Effector memory CD8-positive, alpha-beta T cell (primary cell): ENCODE data around the gene COL20A1.

Experiments used
- ATAC-seq: fragments of 150-1000 bp; cut with Tn5 transposase; replicated peaks from 2 replicates; pipeline ENCODE4 v1.10.0; 2021; ENCODE audit warnings: mild to moderate bottlenecking, moderate library complexity
- DNase-seq, 3 experiments: peaks; one replicate each; pipeline ENCODE4 v3.0.0; 2021
- H3K27ac Mint-ChIP-seq, 2 donors: one replicate each; pipeline ENCODE4 v1.8.0; 2022; ENCODE audit warnings: mild to moderate bottlenecking in 2 of 2, mixed read lengths in 2 of 2, moderate library complexity in 2 of 2
- H3K27me3 Mint-ChIP-seq, 2 donors: one replicate each; pipeline ENCODE4 v1.8.0; 2022; ENCODE audit warnings: mixed read lengths in 2 of 2
- H3K36me3 Mint-ChIP-seq: one replicate; pipeline ENCODE4 v1.8.0; 2022; ENCODE audit warnings: mild to moderate bottlenecking, moderate library complexity, mixed read lengths; ENCODE audit not compliant: insufficient read depth
- H3K4me1 Mint-ChIP-seq, 2 donors: one replicate each; pipeline ENCODE4 v1.8.0; 2022; ENCODE audit warnings: low read depth in 2 of 2, mixed read lengths in 2 of 2
- H3K4me3 Mint-ChIP-seq, 2 donors: one replicate each; pipeline ENCODE4 v1.8.0; 2022; ENCODE audit warnings: mild to moderate bottlenecking in 2 of 2, mixed read lengths in 2 of 2, moderate library complexity in 2 of 2
- H3K9me3 Mint-ChIP-seq, 2 donors: one replicate each; pipeline ENCODE4 v1.8.0; 2022; ENCODE audit warnings: mixed read lengths in 2 of 2

The COL20A1 gene

GRCh38 chr20:63359937-63360849 is 67.2 kb downstream of the COL20A1 start:
- DNase-seq (no peak), ATAC-seq (no peak)
- Mint-ChIP-seq H3K27ac (no peak overlapping the region), H3K27me3 (peaks cover 20 to 69% of the 10 kb centered on the region in 2 donors), H3K9me3 (no peaks in the 10 kb centered on the region), H3K36me3 (no peaks in the 10 kb centered on the region), H3K4me3 (no peak overlapping the region), H3K4me1 (peaks cover 0 to 8% of the 10 kb centered on the region in 2 donors)

GRCh38 chr20:63360850-63361518 is 68.0 kb downstream of the COL20A1 start, which contains the start of gene CHRNA4:
Gene CHRNA4 (minus strand): TSS chr20:63361349. CDS start chr20:63361165, 184 bp downstream.
- H3K27ac Mint-ChIP-seq, result no peak within 1 kb of the TSS
- peaks cover 0 to 8% of the 10 kb centered on the region in 2 donors for H3K4me1 Mint-ChIP-seq
- no peaks in the 10 kb centered on the region for H3K9me3 Mint-ChIP-seq
- DNase-seq (no peak), ATAC-seq (no peak)
- H3K4me3 Mint-ChIP-seq, result no peak within 1 kb of the TSS
- no peaks in the 10 kb centered on the region for H3K36me3 Mint-ChIP-seq
- H3K27me3 Mint-ChIP-seq, result peaks cover 24 to 71% of the 10 kb centered on the region in 2 donors

GRCh38 chr20:63361519-63362435 is 68.8 kb downstream of the COL20A1 start:
- Mint-ChIP-seq H3K36me3 (no peaks in the 10 kb centered on the region), H3K4me1 (peaks cover 0 to 8% of the 10 kb centered on the region in 2 donors), H3K27me3 (peaks cover 29 to 79% of the 10 kb centered on the region in 2 donors), H3K9me3 (no peaks in the 10 kb centered on the region), H3K27ac (peak overlapping the region in 1 of 2 donors; percentile 21), H3K4me3 (peak overlapping the region in 1 of 2 donors; percentile 55)
- DNase-seq, result no peak
- ATAC-seq, result no peak

GRCh38 chr20:63362436-63363009 is 69.5 kb downstream of the COL20A1 start:
- Mint-ChIP-seq H3K4me1 (peaks cover 0 to 8% of the 10 kb centered on the region in 2 donors), H3K27me3 (peaks cover 29 to 79% of the 10 kb centered on the region in 2 donors), H3K36me3 (no peaks in the 10 kb centered on the region), H3K9me3 (no peaks in the 10 kb centered on the region), H3K27ac (peak overlapping the region in 1 of 2 donors; percentile 21), H3K4me3 (peak overlapping the region in 1 of 2 donors; percentile 55)
- ATAC-seq (no peak), DNase-seq (no peak)

- DNase-seq, result no peak
- Mint-ChIP-seq H3K4me1 (peaks cover 0 to 8% of the 10 kb centered on the region in 2 donors), H3K27ac (no peak overlapping the region), H3K27me3 (peaks cover 29 to 81% of the 10 kb centered on the region in 2 donors), H3K4me3 (no peak overlapping the region), H3K9me3 (no peaks in the 10 kb centered on the region), H3K36me3 (no peaks in the 10 kb centered on the region)
- no peak for ATAC-seq
Measured at GRCh38 chr20:63363013-63363957, 70.3 kb downstream of the COL20A1 start.

- H3K27ac Mint-ChIP-seq, result no peak overlapping the region
- peaks cover 29 to 81% of the 10 kb centered on the region in 2 donors for H3K27me3 Mint-ChIP-seq
- peaks cover 0 to 8% of the 10 kb centered on the region in 2 donors for H3K4me1 Mint-ChIP-seq
- no peaks in the 10 kb centered on the region for H3K9me3 Mint-ChIP-seq
- ATAC-seq (no peak), DNase-seq (no peak)
- no peaks in the 10 kb centered on the region for H3K36me3 Mint-ChIP-seq
- no peak overlapping the region for H3K4me3 Mint-ChIP-seq
Measured at GRCh38 chr20:63363981-63364561, 71.1 kb downstream of the COL20A1 start.

GRCh38 chr20:63364801-63365585 is 72.0 kb downstream of the COL20A1 start:
- DNase-seq, result no peak
- Mint-ChIP-seq H3K9me3 (no peaks in the 10 kb centered on the region), H3K4me1 (peaks cover 0 to 8% of the 10 kb centered on the region in 2 donors), H3K36me3 (no peaks in the 10 kb centered on the region), H3K27ac (no peak overlapping the region), H3K27me3 (peaks cover 25 to 75% of the 10 kb centered on the region in 2 donors), H3K4me3 (no peak overlapping the region)
- no peak for ATAC-seq

- DNase-seq, result no peak
- peaks cover 24 to 72% of the 10 kb centered on the region in 2 donors for H3K27me3 Mint-ChIP-seq
- no peak overlapping the region for H3K4me3 Mint-ChIP-seq
- H3K27ac Mint-ChIP-seq, result no peak overlapping the region
- no peak for ATAC-seq
- peaks cover 0 to 8% of the 10 kb centered on the region in 2 donors for H3K4me1 Mint-ChIP-seq
- H3K36me3 Mint-ChIP-seq, result no peaks in the 10 kb centered on the region
- no peaks in the 10 kb centered on the region for H3K9me3 Mint-ChIP-seq
Measured at GRCh38 chr20:63365601-63366389, 72.8 kb downstream of the COL20A1 start.

- DNase-seq, result no peak
- Mint-ChIP-seq H3K27me3 (peaks cover 30 to 81% of the 10 kb centered on the region in 2 donors), H3K9me3 (no peaks in the 10 kb centered on the region), H3K4me1 (peaks cover 0 to 8% of the 10 kb centered on the region in 2 donors), H3K4me3 (no peak overlapping the region), H3K36me3 (no peaks in the 10 kb centered on the region), H3K27ac (no peak overlapping the region)
- ATAC-seq, result no peak
Measured at GRCh38 chr20:63366390-63367365, 73.7 kb downstream of the COL20A1 start.
